Measurements from ENCODE around the gene KHSRP.

DNA sequence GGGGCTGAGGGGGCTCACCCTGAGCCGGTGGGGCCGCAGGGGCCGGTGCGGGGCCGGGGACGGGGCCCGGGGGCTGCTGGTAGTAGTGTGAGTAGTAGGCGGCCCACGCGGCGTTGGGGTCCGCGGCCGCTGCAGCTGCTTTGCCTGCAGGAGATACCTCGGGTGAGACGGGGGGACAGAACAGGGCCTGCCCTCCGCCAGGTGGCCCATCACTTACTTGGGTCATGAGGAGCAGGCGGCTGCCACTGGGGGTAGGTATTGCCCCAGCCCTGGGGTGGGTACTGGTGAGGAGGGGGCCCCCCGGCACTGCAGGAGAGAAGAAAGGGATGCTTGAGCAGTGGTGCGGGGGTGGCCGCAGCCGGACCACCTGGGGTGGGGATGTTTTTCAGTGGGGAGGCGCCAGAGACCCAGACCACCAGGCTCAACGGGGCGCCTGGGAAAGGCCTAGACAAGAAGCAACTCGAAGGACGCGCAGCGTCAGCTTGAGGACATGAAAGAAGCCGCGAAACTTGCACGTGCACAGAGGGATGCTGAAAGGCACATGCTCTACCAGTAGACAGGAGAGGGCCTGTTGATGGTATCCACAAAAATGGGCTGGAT, 8.9 kb downstream of the KHSRP start:
- TF ChIP-seq CTCF (conservative IDR thresholded peaks at IDR 0.05; ENCODE audit: low read depth, low read length) (no peak), POLR2A (IDR thresholded peaks at IDR 0.05; ENCODE audit: low read depth, low read length) (no peak), FOS (IDR thresholded peaks at IDR 0.05; ENCODE audit: low read depth, low read length) (no peak), RAD21 (IDR thresholded peaks at IDR 0.05; ENCODE audit: low read length) (no peak), CEBPB (IDR thresholded peaks at IDR 0.05; ENCODE audit: low read depth, low read length) (no peak), RCOR1 (IDR thresholded peaks at IDR 0.05; ENCODE audit: insufficient replicate concordance, low read length) (no peak), ELK1 (IDR thresholded peaks at IDR 0.05; ENCODE audit: borderline replicate concordance, low read depth, low read length) (no peak), CHD1 (IDR thresholded peaks at IDR 0.05; ENCODE audit: low read depth, low read length) (no peak), MAZ (IDR thresholded peaks at IDR 0.05; ENCODE audit: borderline replicate concordance, low read depth, low read length) (no peak), MAFK (IDR thresholded peaks at IDR 0.05; ENCODE audit: low read depth, low read length) (no peak), SMC3 (IDR thresholded peaks at IDR 0.05; ENCODE audit: low read depth, low read length) (no peak)
- TF ChIP-seq, protein P1, sequence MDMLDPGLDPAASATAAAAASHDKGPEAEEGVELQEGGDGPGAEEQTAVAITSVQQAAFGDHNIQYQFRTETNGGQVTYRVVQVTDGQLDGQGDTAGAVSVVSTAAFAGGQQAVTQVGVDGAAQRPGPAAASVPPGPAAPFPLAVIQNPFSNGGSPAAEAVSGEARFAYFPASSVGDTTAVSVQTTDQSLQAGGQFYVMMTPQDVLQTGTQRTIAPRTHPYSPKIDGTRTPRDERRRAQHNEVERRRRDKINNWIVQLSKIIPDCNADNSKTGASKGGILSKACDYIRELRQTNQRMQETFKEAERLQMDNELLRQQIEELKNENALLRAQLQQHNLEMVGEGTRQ (IDR thresholded peaks at IDR 0.05; ENCODE audit: low read depth, low read length), result no peak

All from IMR-90 (cell line).